MV-4-11 (cell line): ENCODE measurements around the gene HAVCR1.
A peak's percentile ranks its signal among the peaks of the same experiment; 100 is the strongest.
"Not testable (repeated sequence)": the region's sequence is repeated elsewhere in the genome, so short reads cannot be mapped to it uniquely, and the experiment has no call there.

Experiments
- DNase-seq: peaks from one replicate; lab custom pipeline; 2025; lab: John Stamatoyannopoulos, UW

The HAVCR1 gene

GRCh38 chr5:157059093-157059539 lies at the start of gene HAVCR1:
Gene HAVCR1 (minus strand): TSS chr5:157059116. CDS start chr5:157057943, 1,173 bp downstream.
- no peak for DNase-seq

- no peak for DNase-seq
These were observed 48.6 kb upstream of the HAVCR1 start for GRCh38 chr5:157107508-157107907.

- DNase-seq: peak; percentile 70
These were observed 47.9 kb upstream of the HAVCR1 start for GRCh38 chr5:157106630-157107461.

GRCh38 chr5:157100140-157100679 lies 41.3 kb upstream of the HAVCR1 start:
- peak; percentile 91 for DNase-seq

- no peak for DNase-seq
These were observed 29.6 kb upstream of the HAVCR1 start for GRCh38 chr5:157088342-157088990.

GRCh38 chr5:157086751-157087359 lies 27.9 kb upstream of the HAVCR1 start:
- DNase-seq: no peak

GRCh38 chr5:157085930-157086329 lies 27.0 kb upstream of the HAVCR1 start:
- peak; percentile 78 for DNase-seq

- DNase-seq: no peak
These were observed 21.4 kb upstream of the HAVCR1 start for GRCh38 chr5:157080286-157080685.

GRCh38 chr5:157076558-157076957 lies 17.6 kb upstream of the HAVCR1 start:
- peak; percentile 72 for DNase-seq

- DNase-seq: no peak
These were observed 13.6 kb upstream of the HAVCR1 start for GRCh38 chr5:157072508-157072907.

GRCh38 chr5:157069949-157070348 lies 11.0 kb upstream of the HAVCR1 start:
- DNase-seq: no peak

GRCh38 chr5:157068785-157069184 lies 9.9 kb upstream of the HAVCR1 start:
- peak; percentile 41 for DNase-seq

- DNase-seq: no peak
These were observed 9.4 kb upstream of the HAVCR1 start for GRCh38 chr5:157068339-157068738.

GRCh38 chr5:157067005-157067404 lies 8.1 kb upstream of the HAVCR1 start:
- no peak for DNase-seq

- DNase-seq: no peak
These were observed 7.2 kb upstream of the HAVCR1 start for GRCh38 chr5:157066080-157066479.

GRCh38 chr5:157063776-157064430 lies 5.0 kb upstream of the HAVCR1 start:
- no peak for DNase-seq

GRCh38 chr5:157059891-157060290 lies 975 bp upstream of the HAVCR1 start:
- DNase-seq: no peak

GRCh38 chr5:157057459-157058370 lies 1.2 kb downstream of the HAVCR1 start:
- peak; percentile 19 for DNase-seq

- not testable (repeated sequence) for DNase-seq
These were observed 2.1 kb downstream of the HAVCR1 start for GRCh38 chr5:157056848-157057247.

GRCh38 chr5:157051604-157052245 lies 7.2 kb downstream of the HAVCR1 start:
- no peak for DNase-seq
